BLaER1 treated with 17β-estradiol and CSF1 and Interleukin-3, amounts not matched to agents 10 nM and 100 nM (cell line): ENCODE measurements around the gene AKAP6.

Experiments
- H3K27ac ChIP-seq, 11 experiments: shearing (Covaris generic); formaldehyde crosslinking; 2 replicates each; pipeline ENCODE4 v1.8.1; 2022
- H3K27me3 ChIP-seq, 11 experiments: shearing (Covaris generic); formaldehyde crosslinking; 2 replicates each; pipeline ENCODE4 v1.8.1; 2022
- H3K36me3 ChIP-seq, 11 experiments: shearing (Covaris generic); formaldehyde crosslinking; 2 replicates each; pipeline ENCODE4 v1.8.1; 2022
- H3K4me1 ChIP-seq, 10 experiments: shearing (Covaris generic); formaldehyde crosslinking; 2 replicates each; pipeline ENCODE4 v1.8.1; 2022
- H3K4me2 ChIP-seq, 11 experiments: shearing (Covaris generic); formaldehyde crosslinking; 2 replicates each; pipeline ENCODE4 v1.8.1; 2022
- H3K4me3 ChIP-seq, 10 experiments: shearing (Covaris generic); formaldehyde crosslinking; 2 replicates each; pipeline ENCODE4 v1.8.1; 2022
- H3K9ac ChIP-seq, 11 experiments: shearing (Covaris generic); formaldehyde crosslinking; 2 replicates each; pipeline ENCODE4 v1.8.1; 2022
- H3K9me3 ChIP-seq, 11 experiments: shearing (Covaris generic); formaldehyde crosslinking; replicated peaks in 1 of 11; 2 replicates each; pipeline ENCODE4 v1.8.1; 2022
- H4K20me1 ChIP-seq, 11 experiments: shearing (Covaris generic); formaldehyde crosslinking; 2 replicates each; pipeline ENCODE4 v1.8.1; 2022
- Cebpa-rat ChIP-seq, 11 experiments: shearing (Covaris generic); IDR thresholded peaks; 2 replicates each; pipeline ENCODE4 v1.8.1; 2022

Gene AKAP6

GRCh38 chr14:32696325-32697091 lies 367.4 kb downstream of the AKAP6 start:
- H4K20me1 ChIP-seq = no peaks in the 10 kb centered on the region
- H3K9ac ChIP-seq = no peak overlapping the region
- no peak overlapping the region for H3K4me3 ChIP-seq
- peak overlapping the region in 6 of 11 experiments; percentile 13 to 66 (median 40); a peak in 9 of 22 replicates for H3K4me2 ChIP-seq
- no peaks in the 10 kb centered on the region for H3K9me3 ChIP-seq
- TF ChIP-seq Cebpa-rat (IDR thresholded peaks at IDR 0.05) = no peak
- H3K36me3 ChIP-seq = no peaks in the 10 kb centered on the region
- H3K27ac ChIP-seq = no peak overlapping the region
- peaks cover 0 to 27% (median 10%) of the 10 kb centered on the region in 10 experiments; a peak in 14 of 20 replicates for H3K4me1 ChIP-seq
- H3K27me3 ChIP-seq = no peaks in the 10 kb centered on the region

- no peaks in the 10 kb centered on the region for H4K20me1 ChIP-seq
- peak overlapping the region in 7 of 11 experiments; percentile 4 to 66 (median 28); a peak in 9 of 22 replicates for H3K4me2 ChIP-seq
- no peaks in the 10 kb centered on the region for H3K9me3 ChIP-seq
- no peak overlapping the region for H3K4me3 ChIP-seq
- peaks cover 0 to 27% (median 10%) of the 10 kb centered on the region in 10 experiments; a peak in 14 of 20 replicates for H3K4me1 ChIP-seq
- no peaks in the 10 kb centered on the region for H3K27me3 ChIP-seq
- H3K27ac ChIP-seq = no peak overlapping the region
- no peak overlapping the region for H3K9ac ChIP-seq
- TF ChIP-seq Cebpa-rat (IDR thresholded peaks at IDR 0.05) = no peak
- H3K36me3 ChIP-seq = no peaks in the 10 kb centered on the region
These were observed 368.0 kb downstream of the AKAP6 start for GRCh38 chr14:32697114-32697513.

GRCh38 chr14:32697704-32698103 lies 368.6 kb downstream of the AKAP6 start:
- H3K9me3 ChIP-seq = no peaks in the 10 kb centered on the region
- H3K27me3 ChIP-seq = no peaks in the 10 kb centered on the region
- H4K20me1 ChIP-seq = no peaks in the 10 kb centered on the region
- TF ChIP-seq Cebpa-rat (IDR thresholded peaks at IDR 0.05) = no peak
- peak overlapping the region in 6 of 11 experiments; percentile 13 to 66 (median 40); a peak in 9 of 22 replicates for H3K4me2 ChIP-seq
- no peak overlapping the region for H3K4me3 ChIP-seq
- H3K9ac ChIP-seq = no peak overlapping the region
- peaks cover 0 to 33% (median 10%) of the 10 kb centered on the region in 10 experiments; a peak in 14 of 20 replicates for H3K4me1 ChIP-seq
- H3K36me3 ChIP-seq = no peaks in the 10 kb centered on the region
- H3K27ac ChIP-seq = no peak overlapping the region

DNA sequence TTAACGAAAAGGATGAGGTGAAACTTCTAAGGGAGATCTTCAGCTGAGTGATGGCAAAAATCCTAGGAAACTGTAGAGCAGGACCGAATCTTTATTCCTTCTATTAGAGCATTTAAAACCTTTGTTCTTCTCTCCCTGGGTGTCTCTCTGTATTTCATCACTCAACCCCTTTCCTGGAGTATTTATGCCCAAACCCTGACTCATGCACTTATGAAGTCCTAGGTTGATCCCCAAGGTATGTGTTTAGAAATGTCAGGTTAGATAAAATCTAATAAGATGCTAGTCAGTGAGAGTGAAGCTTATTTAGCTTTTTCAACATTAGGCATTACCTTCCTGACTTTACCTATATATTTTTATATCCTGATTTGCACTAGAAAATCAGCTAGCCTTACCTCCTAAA lies 369.7 kb downstream of the AKAP6 start:
- no peaks in the 10 kb centered on the region for H3K9me3 ChIP-seq
- no peak overlapping the region; a peak in 1 of 22 replicates for H3K4me2 ChIP-seq
- no peaks in the 10 kb centered on the region for H4K20me1 ChIP-seq
- no peak overlapping the region for H3K9ac ChIP-seq
- H3K4me1 ChIP-seq = peaks cover 0 to 41% (median 10%) of the 10 kb centered on the region in 10 experiments; a peak in 14 of 20 replicates
- no peak overlapping the region for H3K4me3 ChIP-seq
- no peaks in the 10 kb centered on the region for H3K36me3 ChIP-seq
- no peak overlapping the region for H3K27ac ChIP-seq
- TF ChIP-seq Cebpa-rat (IDR thresholded peaks at IDR 0.05) = no peak
- no peaks in the 10 kb centered on the region for H3K27me3 ChIP-seq

- no peak overlapping the region for H3K4me2 ChIP-seq
- no peak overlapping the region for H3K9ac ChIP-seq
- H3K4me1 ChIP-seq = peaks cover 0 to 54% (median 10%) of the 10 kb centered on the region in 10 experiments; a peak in 14 of 20 replicates
- H3K27me3 ChIP-seq = no peaks in the 10 kb centered on the region
- no peaks in the 10 kb centered on the region for H3K36me3 ChIP-seq
- no peaks in the 10 kb centered on the region for H4K20me1 ChIP-seq
- H3K27ac ChIP-seq = no peak overlapping the region
- no peaks in the 10 kb centered on the region for H3K9me3 ChIP-seq
- no peak overlapping the region for H3K4me3 ChIP-seq
- no peak for TF ChIP-seq Cebpa-rat (IDR thresholded peaks at IDR 0.05)
These were observed 372.4 kb downstream of the AKAP6 start for GRCh38 chr14:32701475-32701874.

DNA sequence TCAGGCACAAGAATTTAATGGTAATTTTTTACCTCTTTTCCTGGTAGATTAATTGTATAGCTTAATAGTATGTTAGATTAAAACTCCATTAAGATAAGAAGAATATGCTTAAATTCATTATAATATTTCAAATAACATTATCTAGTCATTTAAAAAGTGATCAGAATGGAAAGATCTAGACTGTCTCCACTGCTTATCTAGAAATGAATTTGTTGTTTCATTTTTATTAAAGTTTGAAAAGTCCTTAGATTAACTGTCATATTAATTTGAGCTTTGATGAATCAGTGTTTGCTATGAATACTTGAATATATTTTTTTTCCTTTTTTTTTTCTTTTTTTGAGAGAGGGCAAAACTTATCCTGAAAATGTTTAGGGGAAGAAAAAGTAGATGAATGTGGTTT lies 373.0 kb downstream of the AKAP6 start:
- Histone ChIP-seq H3K9me3 (no peaks in the 10 kb centered on the region), H3K4me2 (peak overlapping the region in 1 of 11 experiments; percentile 43; a peak in 2 of 22 replicates), H4K20me1 (no peaks in the 10 kb centered on the region), H3K36me3 (no peaks in the 10 kb centered on the region), H3K27ac (no peak overlapping the region), H3K4me1 (peaks cover 0 to 54% (median 8%) of the 10 kb centered on the region in 10 experiments; a peak in 14 of 20 replicates), H3K9ac (no peak overlapping the region), H3K4me3 (no peak overlapping the region), H3K27me3 (no peaks in the 10 kb centered on the region)
- no peak for TF ChIP-seq Cebpa-rat (IDR thresholded peaks at IDR 0.05)

- H3K4me3 ChIP-seq = no peak overlapping the region
- H3K27ac ChIP-seq = no peak overlapping the region
- no peaks in the 10 kb centered on the region for H3K9me3 ChIP-seq
- H3K27me3 ChIP-seq = no peaks in the 10 kb centered on the region
- H3K36me3 ChIP-seq = no peaks in the 10 kb centered on the region
- no peak for TF ChIP-seq Cebpa-rat (IDR thresholded peaks at IDR 0.05)
- H3K4me1 ChIP-seq = peaks cover 0 to 53% (median 4%) of the 10 kb centered on the region in 10 experiments; a peak in 12 of 20 replicates
- no peaks in the 10 kb centered on the region for H4K20me1 ChIP-seq
- H3K4me2 ChIP-seq = peak overlapping the region in 2 of 11 experiments; percentile 37 to 43; a peak in 4 of 22 replicates
- no peak overlapping the region for H3K9ac ChIP-seq
These were observed 373.5 kb downstream of the AKAP6 start for GRCh38 chr14:32702562-32702961.

DNA sequence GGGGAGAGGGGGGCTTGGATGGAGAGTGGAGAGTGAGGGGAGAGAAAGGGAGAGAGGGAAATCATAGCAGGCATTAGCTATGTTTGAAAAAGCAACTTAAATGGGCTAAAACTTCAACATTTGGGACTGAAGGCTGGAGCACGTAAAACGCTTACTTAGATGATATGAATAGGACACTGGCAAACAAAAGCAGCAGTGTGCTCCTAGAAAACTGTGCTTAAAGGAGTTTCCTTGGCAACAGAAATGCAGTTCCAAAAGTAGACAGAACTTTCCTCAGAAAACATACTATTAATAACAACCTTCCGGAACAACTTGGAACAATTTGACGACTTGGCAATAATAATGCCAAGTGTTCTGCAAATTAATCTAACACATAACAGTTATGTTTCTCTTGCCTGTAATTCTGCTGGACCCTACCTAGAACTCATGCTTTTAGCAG lies 374.1 kb downstream of the AKAP6 start:
- H3K4me3 ChIP-seq = no peak overlapping the region
- no peaks in the 10 kb centered on the region for H3K9me3 ChIP-seq
- H3K36me3 ChIP-seq = no peaks in the 10 kb centered on the region
- no peaks in the 10 kb centered on the region for H3K27me3 ChIP-seq
- H3K4me2 ChIP-seq = no peak overlapping the region; a peak in 1 of 22 replicates
- H3K9ac ChIP-seq = no peak overlapping the region
- TF ChIP-seq Cebpa-rat (IDR thresholded peaks at IDR 0.05) = no peak
- no peaks in the 10 kb centered on the region for H4K20me1 ChIP-seq
- H3K4me1 ChIP-seq = peaks cover 0 to 46% (median 0%) of the 10 kb centered on the region in 10 experiments; a peak in 5 of 20 replicates
- no peak overlapping the region for H3K27ac ChIP-seq

GRCh38 chr14:32706721-32707519 lies 377.8 kb downstream of the AKAP6 start:
- TF ChIP-seq Cebpa-rat (IDR thresholded peaks at IDR 0.05) = no peak
- H3K9me3 ChIP-seq = no peaks in the 10 kb centered on the region
- H3K4me1 ChIP-seq = peaks cover 0 to 54% (median 0%) of the 10 kb centered on the region in 10 experiments; a peak in 5 of 20 replicates
- no peak overlapping the region for H3K9ac ChIP-seq
- H3K27ac ChIP-seq = peak overlapping the region in 3 of 11 experiments; percentile 2 to 43 (median 39); a peak in 2 of 22 replicates
- H3K4me3 ChIP-seq = no peak overlapping the region
- peak overlapping the region in 2 of 11 experiments; percentile 56 to 66; a peak in 4 of 22 replicates for H3K4me2 ChIP-seq
- no peaks in the 10 kb centered on the region for H4K20me1 ChIP-seq
- no peaks in the 10 kb centered on the region for H3K27me3 ChIP-seq
- H3K36me3 ChIP-seq = no peaks in the 10 kb centered on the region
